Naive B cell (primary cell): ENCODE results near the gene SLC35B2. TPM values are rescaled to one million over a fixed set of nuclear protein-coding genes. Genes with fewer than 3 reads are reported as not detected.

ENCODE experiments used
- ATAC-seq, 2 donors: fragments of 150-1000 bp; cut with Tn5 transposase; 2 replicates each; pipeline ENCODE4 v1.10.0; 2021; ENCODE audit warnings: low read depth in 2 of 2, mild to moderate bottlenecking in 2 of 2, moderate library complexity in 2 of 2
- DNase-seq: peaks from one replicate; pipeline ENCODE4 v3.0.0; 2022
- H3K27ac Mint-ChIP-seq, 6 donors: one replicate each; pipeline ENCODE4 v1.8.0; 2020 to 2022; ENCODE audit warnings: mild to moderate bottlenecking in 6 of 6, mixed read lengths in 6 of 6, moderate library complexity in 5 of 6, inconsistent platforms in 2 of 6
- H3K27me3 Mint-ChIP-seq, 3 donors: one replicate each; pipeline ENCODE4 v1.8.0; 2021 to 2022; ENCODE audit warnings: mixed read lengths in 3 of 3, mild to moderate bottlenecking in 1 of 3
- H3K36me3 Mint-ChIP-seq, 2 donors: one replicate each; pipeline ENCODE4 v1.8.0; 2020 to 2022; ENCODE audit warnings: mixed read lengths in 2 of 2, inconsistent platforms in 1 of 2, mild to moderate bottlenecking in 1 of 2
- H3K4me1 Mint-ChIP-seq, 3 donors: one replicate each; pipeline ENCODE4 v1.8.0; 2020 to 2022; ENCODE audit warnings: mixed read lengths in 3 of 3, inconsistent platforms in 1 of 3, mild to moderate bottlenecking in 1 of 3, moderate library complexity in 1 of 3
- H3K4me3 Mint-ChIP-seq, 8 donors: one replicate each; pipeline ENCODE4 v1.8.0; 2020 to 2022; ENCODE audit warnings: mild to moderate bottlenecking in 8 of 8, mixed read lengths in 8 of 8, moderate library complexity in 8 of 8, inconsistent platforms in 2 of 8
- H3K9me3 Mint-ChIP-seq, 7 donors: one replicate each; pipeline ENCODE4 v1.8.0; 2020 to 2022; ENCODE audit warnings: mixed read lengths in 7 of 7, mild to moderate bottlenecking in 5 of 7, inconsistent platforms in 2 of 7, moderate library complexity in 1 of 7
- polyA plus RNA-seq, 6 donors: library from polyadenylated mRNA; unstranded; fragments of 300-500 nt; fragmentation: Illumina TruSeq; gene quantifications; one replicate each; pipeline ENCODE4 v1.2.3, GENCODE V29; 2021; ENCODE audit warnings: low read depth in 6 of 6

The SLC35B2 gene
- polyA plus RNA-seq, 6 donors from 2014 or later = 24.2 to 38.6 (median 27.2) TPM

DNA sequence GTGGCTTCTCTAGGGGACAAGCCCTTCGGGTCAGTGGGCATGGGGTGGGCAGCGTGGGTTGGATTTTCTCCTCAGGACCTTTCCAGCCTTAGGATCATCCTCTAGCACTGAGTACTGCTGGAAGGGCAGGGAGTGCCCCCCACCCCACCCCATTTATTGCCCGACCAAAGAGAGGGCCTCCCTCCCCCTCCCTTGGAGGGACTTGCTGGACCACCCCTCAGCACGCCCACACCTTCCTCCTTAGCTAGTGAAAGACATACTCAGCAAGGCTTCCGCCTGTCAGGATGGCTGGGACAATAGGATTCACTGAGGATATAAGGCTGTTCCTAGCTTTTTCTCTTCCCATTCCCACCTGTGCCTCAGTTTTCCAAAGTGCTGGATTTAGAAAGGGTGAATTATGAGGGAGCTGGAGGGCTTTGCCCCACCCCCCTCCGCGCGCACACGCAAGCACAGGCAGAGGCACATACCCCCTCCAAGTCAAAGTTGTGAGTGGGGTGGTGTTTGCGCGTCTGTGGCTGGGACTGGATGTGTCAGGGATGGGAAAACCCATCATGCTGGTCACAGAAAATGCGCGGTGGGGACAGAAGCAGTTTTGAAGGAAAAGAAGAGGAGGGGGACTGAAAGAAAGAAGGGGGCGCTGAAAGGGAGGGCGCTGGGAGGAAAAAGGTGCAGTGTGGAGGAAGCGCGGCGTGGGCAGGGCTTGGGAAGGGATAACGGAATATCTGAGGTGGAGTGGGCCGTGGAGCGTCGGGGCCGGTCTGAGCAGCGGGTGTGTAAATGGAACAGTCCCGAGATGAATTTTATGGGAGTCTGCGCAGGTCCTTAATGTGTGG lies 34.6 kb downstream of the SLC35B2 start:
- H3K9me3 Mint-ChIP-seq = no peaks in the 10 kb centered on the region
- H3K27me3 Mint-ChIP-seq = peaks cover 0 to 13% (median 0%) of the 10 kb centered on the region in 3 donors
- H3K4me1 Mint-ChIP-seq = peaks cover 34 to 42% (median 38%) of the 10 kb centered on the region in 3 donors
- peak overlapping the region; percentile 77 to 92 (median 89) for H3K4me3 Mint-ChIP-seq
- ATAC-seq (no peak), DNase-seq (no peak)
- H3K27ac Mint-ChIP-seq = peak overlapping the region in 3 of 6 donors; percentile 70 to 87 (median 72)
- no peaks in the 10 kb centered on the region for H3K36me3 Mint-ChIP-seq

- ATAC-seq = no peak
- Mint-ChIP-seq H3K4me1 (peaks cover 34 to 42% (median 38%) of the 10 kb centered on the region in 3 donors), H3K27ac (peak overlapping the region in 2 of 6 donors; percentile 60 to 77), H3K27me3 (peaks cover 0 to 13% (median 0%) of the 10 kb centered on the region in 3 donors), H3K36me3 (no peaks in the 10 kb centered on the region), H3K9me3 (no peaks in the 10 kb centered on the region), H3K4me3 (peak overlapping the region in 4 of 8 donors; percentile 48 to 91 (median 83))
- DNase-seq = no peak
Observed at GRCh38 chr6:44221961-44222335, 35.4 kb downstream of the SLC35B2 start.

- H3K27ac Mint-ChIP-seq = peak overlapping the region in 4 of 6 donors; percentile 60 to 88 (median 87)
- DNase-seq (peak; percentile 69), ATAC-seq (peak; percentile 60 to 62)
- no peaks in the 10 kb centered on the region for H3K36me3 Mint-ChIP-seq
- peaks cover 0 to 13% (median 0%) of the 10 kb centered on the region in 3 donors for H3K27me3 Mint-ChIP-seq
- H3K4me1 Mint-ChIP-seq = peaks cover 34 to 43% (median 38%) of the 10 kb centered on the region in 3 donors
- no peaks in the 10 kb centered on the region for H3K9me3 Mint-ChIP-seq
- H3K4me3 Mint-ChIP-seq = peak overlapping the region in 7 of 8 donors; percentile 37 to 91 (median 63)
Observed at GRCh38 chr6:44221291-44221960, 35.9 kb downstream of the SLC35B2 start.

GRCh38 chr6:44220913-44221290 lies 36.4 kb downstream of the SLC35B2 start:
- DNase-seq (no peak), ATAC-seq (no peak)
- Mint-ChIP-seq H3K9me3 (no peaks in the 10 kb centered on the region), H3K36me3 (no peaks in the 10 kb centered on the region), H3K27ac (peak overlapping the region in 4 of 6 donors; percentile 60 to 88 (median 87)), H3K4me3 (peak overlapping the region in 5 of 8 donors; percentile 37 to 91 (median 69)), H3K4me1 (peaks cover 34 to 44% (median 38%) of the 10 kb centered on the region in 3 donors), H3K27me3 (peaks cover 0 to 13% (median 0%) of the 10 kb centered on the region in 3 donors)

- Mint-ChIP-seq H3K4me3 (peak overlapping the region in 7 of 8 donors; percentile 19 to 89 (median 79)), H3K9me3 (no peaks in the 10 kb centered on the region), H3K27me3 (peaks cover 0 to 13% (median 0%) of the 10 kb centered on the region in 3 donors), H3K27ac (peak overlapping the region in 2 of 6 donors; percentile 56 to 76), H3K4me1 (peaks cover 34 to 44% (median 38%) of the 10 kb centered on the region in 3 donors), H3K36me3 (no peaks in the 10 kb centered on the region)
- ATAC-seq (no peak), DNase-seq (no peak)
Observed at GRCh38 chr6:44219815-44220784, 37.2 kb downstream of the SLC35B2 start.

GRCh38 chr6:44219053-44219814 lies 38.1 kb downstream of the SLC35B2 start:
- peak overlapping the region in 3 of 6 donors; percentile 34 to 76 (median 62) for H3K27ac Mint-ChIP-seq
- H3K4me1 Mint-ChIP-seq = peaks cover 29 to 38% (median 33%) of the 10 kb centered on the region in 3 donors
- H3K36me3 Mint-ChIP-seq = no peaks in the 10 kb centered on the region
- peaks cover 0 to 9% (median 0%) of the 10 kb centered on the region in 3 donors for H3K27me3 Mint-ChIP-seq
- peak overlapping the region; percentile 78 to 89 (median 82) for H3K4me3 Mint-ChIP-seq
- peak; percentile 34 for DNase-seq
- peak; percentile 5 to 24 for ATAC-seq
- no peaks in the 10 kb centered on the region for H3K9me3 Mint-ChIP-seq

DNA sequence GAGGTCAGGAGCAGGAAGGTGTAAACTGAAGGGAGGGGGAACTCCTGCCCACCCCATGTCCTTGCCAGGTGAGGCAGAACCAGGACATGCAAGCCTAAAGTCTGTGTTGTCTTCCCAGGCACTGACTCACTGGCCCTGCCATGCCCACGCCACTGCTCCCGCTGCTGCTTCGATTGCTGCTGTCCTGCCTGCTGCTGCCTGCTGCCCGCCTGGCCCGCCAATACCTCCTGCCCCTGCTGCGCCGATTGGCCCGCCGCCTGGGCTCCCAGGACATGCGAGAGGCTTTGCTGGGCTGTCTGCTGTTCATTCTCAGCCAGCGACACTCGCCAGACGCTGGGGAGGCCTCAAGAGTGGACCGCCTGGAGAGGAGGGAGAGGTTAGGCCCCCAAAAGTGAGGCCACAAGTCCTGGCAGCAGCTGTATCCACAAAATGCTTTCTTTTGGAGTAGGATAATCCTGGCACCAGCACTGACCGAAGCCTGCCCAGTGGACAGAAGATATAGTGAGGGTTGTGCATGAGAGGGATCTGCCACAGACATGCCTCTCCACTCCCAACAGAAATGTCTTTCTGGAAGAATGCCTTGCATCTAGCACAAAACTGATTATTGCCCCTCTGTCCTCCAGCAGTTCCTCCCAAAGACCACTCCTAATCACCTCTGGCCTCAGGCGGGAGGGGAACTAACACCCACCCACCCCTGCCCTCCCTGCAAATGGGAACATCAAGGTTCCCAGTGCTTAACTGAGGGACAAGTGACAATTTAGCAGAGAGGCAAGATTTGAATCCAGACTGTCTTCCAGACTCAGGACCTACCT lies 39.8 kb downstream of the SLC35B2 start:
- peak overlapping the region in 1 of 6 donors; percentile 38 for H3K27ac Mint-ChIP-seq
- H3K27me3 Mint-ChIP-seq = peaks cover 0 to 7% (median 0%) of the 10 kb centered on the region in 3 donors
- H3K4me3 Mint-ChIP-seq = peak overlapping the region in 1 of 8 donors; percentile 77
- no peaks in the 10 kb centered on the region for H3K9me3 Mint-ChIP-seq
- H3K4me1 Mint-ChIP-seq = peaks cover 19 to 28% (median 21%) of the 10 kb centered on the region in 3 donors
- H3K36me3 Mint-ChIP-seq = no peaks in the 10 kb centered on the region
- ATAC-seq = no peak
- no peak for DNase-seq

GRCh38 chr6:44216677-44217331 lies 40.5 kb downstream of the SLC35B2 start, which contains the start of gene MYMX:
Gene MYMX (plus strand): TSS chr6:44216926. CDS start chr6:44217472, 546 bp downstream.
- H3K27ac Mint-ChIP-seq = peak within 1 kb of the TSS in 2 of 6 donors; percentile 38 to 71
- DNase-seq = no peak
- H3K9me3 Mint-ChIP-seq = no peaks in the 10 kb centered on the region
- H3K4me3 Mint-ChIP-seq = peak within 1 kb of the TSS in 3 of 8 donors; percentile 3 to 41 (median 6)
- peaks cover 0 to 7% (median 0%) of the 10 kb centered on the region in 3 donors for H3K27me3 Mint-ChIP-seq
- peaks cover 17 to 24% (median 18%) of the 10 kb centered on the region in 3 donors for H3K4me1 Mint-ChIP-seq
- H3K36me3 Mint-ChIP-seq = no peaks in the 10 kb centered on the region
- ATAC-seq = no peak

DNA sequence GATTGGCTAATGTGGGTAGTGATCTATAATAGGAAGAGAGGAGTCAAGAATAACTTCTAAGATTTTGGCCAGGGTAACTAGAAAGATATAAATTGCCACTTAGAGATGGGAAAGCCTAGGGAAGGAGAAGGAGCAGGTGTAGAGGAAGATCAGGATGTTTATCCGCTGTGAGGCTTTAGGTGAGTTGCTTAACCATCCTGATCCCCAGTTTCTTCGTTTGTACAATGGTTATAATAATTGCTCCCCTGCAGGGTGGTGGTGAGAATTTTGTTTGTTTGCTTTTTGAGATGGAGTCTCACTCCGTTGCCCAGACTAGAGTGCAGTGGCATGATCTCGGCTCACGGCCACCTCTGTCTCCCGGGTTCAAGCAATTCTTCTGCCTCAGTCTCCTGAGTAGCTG lies 43.0 kb downstream of the SLC35B2 start:
- Mint-ChIP-seq H3K4me1 (peaks cover 5 to 10% (median 5%) of the 10 kb centered on the region in 3 donors), H3K9me3 (no peaks in the 10 kb centered on the region), H3K27me3 (peaks cover 0 to 7% (median 0%) of the 10 kb centered on the region in 3 donors), H3K27ac (peak overlapping the region in 1 of 6 donors; percentile 1), H3K36me3 (no peaks in the 10 kb centered on the region), H3K4me3 (no peak overlapping the region)
- ATAC-seq = no peak
- DNase-seq = no peak

- DNase-seq = no peak
- Mint-ChIP-seq H3K27me3 (peaks cover 0 to 15% (median 0%) of the 10 kb centered on the region in 3 donors), H3K9me3 (no peaks in the 10 kb centered on the region), H3K4me1 (no peaks in the 10 kb centered on the region), H3K4me3 (no peak overlapping the region), H3K36me3 (no peaks in the 10 kb centered on the region), H3K27ac (peak overlapping the region in 1 of 6 donors; percentile 6)
- ATAC-seq = no peak
Observed at GRCh38 chr6:44211284-44211683, 46.0 kb downstream of the SLC35B2 start.

- ATAC-seq (no peak), DNase-seq (no peak)
- Mint-ChIP-seq H3K27me3 (peaks cover 0 to 9% (median 0%) of the 10 kb centered on the region in 3 donors), H3K36me3 (no peaks in the 10 kb centered on the region), H3K4me1 (no peaks in the 10 kb centered on the region), H3K27ac (peak overlapping the region in 1 of 6 donors; percentile 67), H3K4me3 (no peak overlapping the region), H3K9me3 (no peaks in the 10 kb centered on the region)
Observed at GRCh38 chr6:44207966-44208365, 49.4 kb downstream of the SLC35B2 start.
